LNCaP clone FGC (cell line): ENCODE data around the gene SIN3A.

ENCODE experiments used
- DNase-seq: peaks from one replicate; pipeline ENCODE4 v3.0.0-alpha.2; 2011; ENCODE audit warnings: low read depth
- H3K4me3 ChIP-seq: 2 replicates; pipeline ENCODE4 v1.5.1; 2011; ENCODE audit warnings: mild to moderate bottlenecking, low read depth, low read length, control low read depth
- CTCF ChIP-seq: IDR thresholded peaks from 2 replicates; pipeline ENCODE4 v1.5.1; 2012; ENCODE audit warnings: mild to moderate bottlenecking; ENCODE audit not compliant: control insufficient read depth, insufficient read depth; ENCODE audit errors: extremely low read depth

SIN3A gene

DNA sequence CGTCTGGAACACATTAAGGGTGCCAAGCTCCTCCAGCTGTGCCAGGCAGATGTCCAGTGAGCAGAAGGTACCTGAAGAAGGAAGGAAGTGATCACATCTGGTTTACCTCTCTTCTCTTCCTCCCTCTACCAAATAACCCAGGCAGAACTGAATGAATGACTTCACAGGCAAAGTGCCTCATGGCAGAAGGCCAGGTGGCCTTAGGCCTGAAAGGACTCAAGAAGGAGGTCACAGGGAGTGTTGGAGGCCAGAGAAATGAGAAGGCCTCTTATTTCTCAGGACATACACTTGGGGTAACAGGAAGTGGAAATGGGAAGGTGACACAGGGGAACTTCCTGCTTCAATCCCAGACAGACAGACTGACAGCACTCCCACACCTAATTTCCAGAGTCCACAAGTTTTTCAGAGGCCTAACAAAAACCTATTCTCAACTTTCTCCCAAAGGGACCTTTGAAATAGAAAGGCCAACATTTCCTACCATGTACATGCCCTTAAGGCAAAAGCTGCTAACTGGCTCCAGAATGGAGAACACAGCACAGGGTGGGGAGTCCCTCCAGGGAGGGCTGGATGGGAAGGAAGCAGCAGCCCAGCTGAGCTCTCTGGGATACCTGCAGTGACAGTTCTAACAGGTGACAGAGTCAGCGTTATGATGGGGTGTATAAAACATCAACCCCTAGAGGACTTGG, 17.6 kb upstream of the SIN3A start:
- no peak overlapping the region for H3K4me3 ChIP-seq
- no peak for TF ChIP-seq CTCF
- no peak for DNase-seq

- H3K4me3 ChIP-seq, result no peak overlapping the region
- DNase-seq, result no peak
- no peak for TF ChIP-seq CTCF
Observed at GRCh38 chr15:75460646-75461045, 9.2 kb upstream of the SIN3A start.

DNA sequence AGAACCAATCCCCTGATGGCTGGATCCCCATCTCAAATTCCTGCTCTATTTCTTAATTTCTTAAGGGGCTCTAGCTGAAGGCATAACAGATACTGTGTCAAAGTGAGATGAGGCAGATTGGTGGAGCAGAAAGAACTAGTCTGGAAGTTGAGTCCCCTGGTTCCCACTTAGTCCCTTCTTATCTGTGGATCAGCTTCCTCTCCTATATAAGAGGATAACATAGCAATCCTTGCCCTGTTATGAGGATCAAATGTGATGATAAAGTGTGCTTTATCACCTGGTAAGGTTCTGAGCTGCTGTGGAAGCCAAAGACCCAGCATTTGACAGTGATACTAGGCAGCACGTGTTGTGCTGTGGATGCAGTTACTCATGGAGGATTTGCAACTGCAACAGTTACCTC, 8.1 kb upstream of the SIN3A start:
- no peak for DNase-seq
- TF ChIP-seq CTCF, result no peak
- H3K4me3 ChIP-seq, result no peak overlapping the region

- TF ChIP-seq CTCF, result no peak
- peak overlapping the region; percentile 93 for H3K4me3 ChIP-seq
- DNase-seq, result no peak
Observed at GRCh38 chr15:75456710-75457109, 5.2 kb upstream of the SIN3A start.

- DNase-seq, result no peak
- H3K4me3 ChIP-seq, result peak overlapping the region; percentile 93
- TF ChIP-seq CTCF, result no peak
Observed at GRCh38 chr15:75455982-75456531, 4.6 kb upstream of the SIN3A start.

DNA sequence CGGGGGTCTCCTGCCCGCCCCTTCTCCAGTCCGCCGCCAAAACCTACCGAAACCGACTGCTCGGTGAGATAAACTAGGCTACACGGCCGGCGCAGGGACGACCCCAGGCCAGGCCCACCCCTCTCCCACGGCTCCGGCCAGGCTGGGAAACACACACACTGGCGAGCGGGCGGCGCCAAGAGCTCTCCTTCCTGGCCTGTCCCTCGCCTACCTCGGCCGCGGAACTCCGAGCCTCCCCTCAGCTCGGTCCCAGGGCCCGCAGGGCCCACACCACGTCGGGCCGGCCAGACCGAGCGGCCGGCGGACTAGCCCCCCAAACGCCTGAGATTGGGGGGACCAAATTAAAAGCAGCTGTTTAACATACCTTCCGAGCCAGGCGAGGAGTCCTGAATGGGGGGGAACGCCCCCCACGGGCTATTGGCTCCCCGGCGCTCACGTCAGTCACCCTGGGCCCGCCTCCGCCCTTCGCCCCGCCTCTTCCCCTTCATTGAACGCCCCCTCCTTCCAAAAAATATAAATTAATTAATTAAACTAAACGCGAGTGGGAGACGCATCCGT, 4.0 kb upstream of the SIN3A start:
- H3K4me3 ChIP-seq, result peak overlapping the region; percentile 93
- DNase-seq, result no peak
- TF ChIP-seq CTCF, result no peak
